ENCODE data around the gene CADM1.

- TF ChIP-seq, protein P1, sequence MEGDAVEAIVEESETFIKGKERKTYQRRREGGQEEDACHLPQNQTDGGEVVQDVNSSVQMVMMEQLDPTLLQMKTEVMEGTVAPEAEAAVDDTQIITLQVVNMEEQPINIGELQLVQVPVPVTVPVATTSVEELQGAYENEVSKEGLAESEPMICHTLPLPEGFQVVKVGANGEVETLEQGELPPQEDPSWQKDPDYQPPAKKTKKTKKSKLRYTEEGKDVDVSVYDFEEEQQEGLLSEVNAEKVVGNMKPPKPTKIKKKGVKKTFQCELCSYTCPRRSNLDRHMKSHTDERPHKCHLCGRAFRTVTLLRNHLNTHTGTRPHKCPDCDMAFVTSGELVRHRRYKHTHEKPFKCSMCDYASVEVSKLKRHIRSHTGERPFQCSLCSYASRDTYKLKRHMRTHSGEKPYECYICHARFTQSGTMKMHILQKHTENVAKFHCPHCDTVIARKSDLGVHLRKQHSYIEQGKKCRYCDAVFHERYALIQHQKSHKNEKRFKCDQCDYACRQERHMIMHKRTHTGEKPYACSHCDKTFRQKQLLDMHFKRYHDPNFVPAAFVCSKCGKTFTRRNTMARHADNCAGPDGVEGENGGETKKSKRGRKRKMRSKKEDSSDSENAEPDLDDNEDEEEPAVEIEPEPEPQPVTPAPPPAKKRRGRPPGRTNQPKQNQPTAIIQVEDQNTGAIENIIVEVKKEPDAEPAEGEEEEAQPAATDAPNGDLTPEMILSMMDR (IDR thresholded peaks at IDR 0.05), result peak; percentile 35 to 59 (median 56)
- peak; percentile 70 for TF ChIP-seq POLR2A (IDR thresholded peaks at IDR 0.05; ENCODE audit: low read depth)
- TF ChIP-seq EP300 (IDR thresholded peaks at IDR 0.05), result no peak
These were observed at the start of gene CADM1 for GRCh38 chr11:115504276-115505158.

All from esophagus muscularis mucosa (tissue), 4 donors.